HG02943 (cell line): Measurements from ENCODE around the gene CCDC18.

Source experiments
- ATAC-seq: cut with Tn5 transposase; IDR thresholded peaks from one replicate; pipeline ENCODE4 v1.9.1; 2021; ENCODE audit warnings: mild to moderate bottlenecking, low read depth, moderate library complexity; ENCODE audit not compliant: unreplicated experiment

CCDC18 gene

DNA sequence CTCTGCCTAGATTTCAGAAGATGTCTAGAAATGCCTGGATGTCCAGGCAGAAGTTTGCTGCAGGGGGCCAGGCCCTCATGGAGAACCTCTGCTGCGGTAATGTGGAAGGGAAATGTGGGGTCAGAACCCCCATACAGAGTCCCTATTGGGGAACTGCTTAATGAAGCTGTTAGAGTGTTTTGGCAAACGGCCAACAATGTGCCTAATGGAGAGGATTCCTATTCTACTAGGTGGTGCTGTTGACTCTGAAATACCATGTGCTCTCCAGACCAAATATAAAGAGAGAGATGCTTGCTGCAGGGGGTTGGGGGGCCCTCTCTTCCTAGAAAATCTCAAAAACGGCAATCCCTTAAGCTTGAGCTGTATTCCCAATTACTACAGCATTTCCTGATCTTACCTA, 108.0 kb downstream of the CCDC18 start:
- ATAC-seq = no peak

DNA sequence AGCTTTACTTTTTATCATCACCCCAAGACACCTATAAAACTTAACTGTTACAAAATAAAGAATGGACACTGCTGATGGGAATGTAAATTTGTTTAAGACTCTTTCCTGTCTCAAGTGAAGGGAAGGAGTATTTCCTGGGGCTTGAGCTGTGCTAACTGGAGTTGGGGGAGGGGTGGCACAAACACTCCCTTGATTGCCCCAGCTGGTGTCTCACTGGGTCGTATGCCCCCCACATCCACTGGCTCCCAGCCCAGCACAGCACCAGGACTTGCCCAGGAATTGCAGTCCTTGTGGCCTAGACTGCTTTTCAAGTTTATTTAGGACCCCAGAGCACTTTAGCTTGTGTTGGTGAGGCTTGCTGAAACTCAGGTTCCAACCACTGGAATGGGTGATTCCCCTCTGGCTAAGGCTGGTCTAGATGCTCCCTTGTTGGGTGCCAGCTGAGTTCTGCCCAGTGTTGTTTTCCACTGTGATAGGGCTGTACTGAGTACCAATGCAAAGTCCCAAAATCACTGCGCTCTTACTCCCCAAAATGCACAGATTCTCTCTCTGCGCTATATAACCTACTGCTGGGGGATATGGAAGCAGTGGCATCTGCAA, 116.1 kb downstream of the CCDC18 start:
- no peak for ATAC-seq

DNA sequence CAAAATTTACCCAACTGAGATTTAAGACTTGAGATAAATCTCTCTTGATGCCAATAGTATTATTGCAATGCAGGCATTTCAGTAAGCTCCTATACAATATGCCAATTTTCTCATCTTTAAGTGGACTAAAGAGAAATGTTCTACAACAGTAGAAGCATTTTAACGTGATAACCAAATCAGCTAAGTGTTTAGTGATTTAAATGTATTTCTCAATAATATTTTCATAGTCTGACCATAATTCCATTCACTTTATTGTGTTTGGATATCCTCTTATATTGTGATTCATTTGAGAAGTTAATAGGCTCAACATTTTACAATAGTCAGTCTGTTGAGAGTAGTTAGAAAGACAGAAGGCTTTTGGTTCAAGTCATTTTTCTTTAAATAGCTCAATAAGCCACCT, 120.6 kb downstream of the CCDC18 start:
- no peak for ATAC-seq

DNA sequence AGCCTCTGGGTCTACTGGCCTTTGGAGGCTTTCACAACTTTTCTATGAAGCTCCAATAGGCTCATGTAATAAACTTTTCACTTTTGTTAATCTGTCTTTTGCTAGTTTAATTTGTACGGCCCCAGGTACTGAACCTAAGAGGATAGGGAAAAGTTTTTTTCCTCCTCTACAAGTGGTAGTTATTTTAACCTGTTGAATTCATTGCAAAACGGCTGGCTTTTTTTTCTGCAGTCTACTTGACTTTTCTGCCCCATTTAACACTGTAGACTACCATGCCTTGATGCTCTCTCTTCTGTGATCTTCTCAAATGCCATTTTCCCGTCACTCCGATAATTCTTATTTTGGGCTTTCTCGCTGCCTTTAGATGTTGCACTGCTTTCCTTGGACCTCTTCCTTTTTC, 121.6 kb downstream of the CCDC18 start:
- ATAC-seq = no peak

DNA sequence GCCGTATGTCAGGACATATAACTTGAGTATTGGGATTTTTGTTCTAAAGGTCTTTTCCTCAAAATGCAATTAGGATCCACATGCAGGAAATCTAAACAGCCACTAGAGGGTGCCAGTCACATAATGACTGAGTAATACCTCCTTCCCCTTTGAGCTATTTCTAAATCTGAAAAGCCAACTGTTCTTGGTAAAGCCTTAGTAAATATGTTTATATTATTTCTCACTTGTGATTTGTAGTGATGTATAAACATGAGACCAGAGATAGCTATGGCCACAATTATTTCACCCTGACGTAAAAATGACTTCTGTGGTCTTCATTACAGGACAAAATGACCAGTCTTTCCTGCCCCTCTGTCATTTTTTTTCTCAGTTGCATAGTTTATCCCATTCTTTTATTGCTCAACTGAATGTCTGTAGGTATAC, 124.2 kb downstream of the CCDC18 start:
- ATAC-seq = no peak

DNA sequence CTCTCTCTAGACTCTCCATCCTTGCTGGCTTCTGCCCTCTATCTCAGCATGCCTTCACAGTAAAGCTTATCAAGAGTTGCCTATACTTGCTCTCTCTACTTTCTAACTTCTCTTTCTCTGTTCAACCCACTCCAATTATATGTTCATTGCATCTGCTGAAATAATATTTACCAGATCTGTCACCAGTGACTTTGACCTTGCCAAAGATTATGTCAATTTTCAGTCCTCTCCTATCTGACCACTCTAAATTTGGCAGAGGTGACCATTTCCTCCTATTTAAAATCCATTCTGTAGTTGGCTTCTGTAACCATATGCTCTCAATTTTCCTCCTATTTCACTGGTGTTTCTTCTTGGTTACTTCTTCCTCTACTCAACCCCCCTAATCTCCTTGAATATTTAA, 126.4 kb downstream of the CCDC18 start:
- no peak for ATAC-seq

DNA sequence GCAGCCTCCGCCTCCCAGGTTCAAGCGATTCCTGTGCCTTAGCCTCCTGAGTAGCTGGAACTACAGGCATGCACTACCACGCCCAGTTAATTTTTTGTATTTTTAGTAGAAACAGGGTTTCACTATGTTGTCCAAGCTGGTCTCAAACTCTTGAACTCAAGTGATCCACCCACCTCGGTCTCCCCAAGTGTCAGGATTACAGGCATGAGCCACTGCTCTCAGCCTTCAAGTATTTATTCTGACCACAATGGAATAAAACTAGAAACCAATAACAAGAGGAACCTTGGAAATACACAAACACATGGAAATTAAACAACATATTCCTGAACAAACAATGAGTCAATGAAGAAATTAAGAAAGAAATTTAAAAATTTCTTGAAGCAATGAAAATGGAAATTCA, 132.5 kb downstream of the CCDC18 start:
- ATAC-seq = no peak

DNA sequence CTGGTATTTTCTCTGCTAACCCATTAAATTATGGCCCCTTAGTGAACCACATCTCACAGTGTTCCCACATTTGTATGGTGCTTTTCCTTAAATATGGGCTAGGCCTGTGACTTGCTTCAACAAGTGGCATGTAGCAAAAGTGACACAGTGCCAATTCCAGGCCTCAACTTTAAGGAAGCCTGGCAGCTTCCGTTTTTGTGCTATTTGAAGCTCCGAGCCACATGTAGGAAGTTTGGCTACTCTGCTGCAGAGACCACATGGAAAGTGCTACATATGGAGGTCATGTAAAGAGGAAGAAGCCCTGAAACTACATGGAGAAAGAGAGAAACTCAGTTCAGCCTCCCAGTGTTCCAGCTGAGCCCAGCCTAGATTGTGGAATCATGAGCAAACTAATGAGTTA, 136.7 kb downstream of the CCDC18 start:
- no peak for ATAC-seq

DNA sequence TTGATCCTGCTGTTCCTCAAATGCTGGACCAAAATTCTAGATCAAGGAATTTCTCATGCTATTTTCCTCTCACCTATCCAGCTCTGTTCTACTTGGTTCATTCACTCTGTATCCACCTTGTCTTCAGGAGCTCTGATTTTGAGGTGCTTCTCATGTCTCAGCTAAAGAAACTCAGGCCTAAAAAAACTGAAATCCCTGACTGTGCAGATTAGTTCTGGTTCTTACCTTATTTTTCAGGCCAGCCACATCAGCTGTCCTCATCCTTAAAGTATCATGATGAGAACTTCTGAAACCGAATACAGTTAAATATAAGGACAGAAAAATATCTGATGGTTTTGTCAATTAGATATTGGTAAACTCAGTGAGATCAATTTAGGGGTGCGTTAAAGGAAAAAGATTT, 137.4 kb downstream of the CCDC18 start:
- ATAC-seq = no peak

DNA sequence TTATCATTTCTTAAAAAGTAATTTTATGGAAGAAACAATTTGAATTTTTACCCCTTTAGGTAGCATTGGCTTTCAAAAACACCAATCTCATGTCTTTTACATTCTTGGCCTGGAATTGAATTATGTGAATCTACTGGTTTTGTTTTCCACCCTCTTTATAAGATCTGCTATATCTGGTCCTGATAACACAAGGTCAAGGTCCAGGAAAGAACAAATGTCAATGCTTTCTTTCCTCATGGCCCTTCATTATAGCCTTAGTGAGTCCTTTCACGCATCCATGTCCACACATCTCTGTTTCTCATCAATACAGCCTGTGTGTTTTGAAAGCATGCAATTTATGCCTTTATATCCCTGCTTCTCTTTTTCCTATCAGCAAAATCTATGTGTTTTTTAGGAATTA, 141.2 kb downstream of the CCDC18 start:
- no peak for ATAC-seq

DNA sequence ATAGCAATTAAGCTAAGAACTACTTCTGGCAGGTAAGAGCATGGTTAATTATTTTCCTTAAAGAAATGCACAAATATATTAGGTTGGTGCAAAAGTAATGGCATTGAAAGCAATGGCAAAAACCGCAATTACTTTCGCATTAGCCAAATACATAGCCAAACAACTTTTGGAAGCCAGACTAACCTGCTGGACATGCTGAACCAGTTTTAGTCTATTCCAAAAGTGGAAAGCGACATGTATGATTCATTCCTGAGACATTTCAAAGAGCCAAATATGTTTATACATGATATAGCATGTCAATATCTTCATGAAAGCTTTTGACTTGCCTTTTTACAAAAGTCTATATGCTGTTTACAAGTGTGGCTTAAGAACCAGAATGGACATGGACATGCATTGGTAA, 141.8 kb downstream of the CCDC18 start:
- no peak for ATAC-seq

DNA sequence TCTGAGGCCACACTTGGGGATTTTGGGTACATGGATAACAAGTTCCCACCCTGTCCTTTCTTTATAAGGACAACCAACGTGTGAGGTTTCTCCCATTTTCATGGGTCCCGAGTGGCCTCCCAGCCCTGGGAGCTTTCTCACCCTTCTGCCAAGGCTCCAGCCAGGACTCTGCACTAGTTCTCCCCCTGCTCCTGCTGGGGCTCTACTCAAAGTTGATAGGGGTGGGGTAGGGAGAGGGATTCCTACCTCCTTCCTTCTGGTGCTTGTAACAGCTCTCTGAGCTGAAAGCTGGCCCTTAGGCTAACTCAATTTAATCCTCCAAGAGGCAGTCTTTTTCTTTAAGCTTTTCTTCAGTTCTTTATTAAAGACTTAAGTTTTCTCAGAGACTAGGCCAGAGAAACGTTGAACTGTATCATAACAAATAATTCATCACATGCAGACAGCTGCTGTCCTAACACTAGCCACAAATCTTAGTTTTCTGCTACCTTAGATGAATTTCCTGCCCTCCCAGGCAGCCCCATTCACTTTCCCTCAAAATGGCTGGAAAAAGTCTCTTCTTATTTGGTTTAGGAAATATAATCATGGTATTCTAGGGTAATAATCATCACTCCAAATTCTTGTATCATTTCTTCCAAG, 142.8 kb downstream of the CCDC18 start:
- no peak for ATAC-seq

DNA sequence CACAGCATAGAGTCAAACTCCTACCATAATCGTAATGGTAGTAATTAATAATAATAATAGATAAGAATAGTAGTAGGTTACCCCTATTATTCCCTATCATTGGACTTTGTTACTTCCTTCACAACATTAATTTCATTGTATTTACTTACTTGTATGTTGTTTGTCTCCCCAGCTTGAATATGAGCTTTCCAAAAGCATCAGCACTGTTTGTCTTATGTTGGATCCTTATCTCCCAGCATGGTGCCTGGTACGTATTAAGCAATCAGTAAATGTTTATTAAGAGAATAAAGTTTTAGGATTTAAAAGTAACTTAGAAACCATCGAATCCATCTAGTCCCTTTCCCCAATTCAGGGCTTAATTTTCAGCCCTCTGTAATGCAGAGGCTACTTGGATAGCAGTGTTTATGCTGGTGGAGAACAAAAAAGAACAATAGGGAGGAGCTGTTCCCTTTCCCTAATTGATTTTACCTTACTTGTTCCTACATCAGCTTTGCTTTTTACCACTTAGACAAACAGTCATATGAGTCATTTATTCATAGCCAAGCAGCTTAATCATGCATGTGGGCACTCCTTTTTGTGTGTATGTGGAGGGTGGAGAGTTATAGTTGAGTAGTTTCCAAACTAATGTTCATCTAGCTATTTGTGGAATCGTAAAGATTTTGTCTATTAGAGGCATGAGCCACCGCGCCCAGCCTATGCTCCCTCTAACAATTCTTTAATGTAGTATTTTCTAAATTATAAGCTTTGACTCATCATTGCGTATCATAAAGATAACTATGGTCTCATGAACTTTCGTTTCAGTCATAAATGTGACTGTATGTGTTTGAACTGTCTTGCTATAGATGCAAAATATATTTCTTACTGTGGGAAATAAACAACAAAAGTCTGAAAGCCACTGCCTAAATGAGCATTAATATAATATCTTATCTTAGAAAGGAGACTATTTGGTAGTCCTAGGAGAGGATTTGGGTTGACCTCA, 144.3 kb downstream of the CCDC18 start:
- ATAC-seq = no peak
